ENCODE data around the gene LDHAL6A.
A peak's percentile ranks its signal among the peaks of the same experiment; 100 is the strongest.
"Not testable (repeated sequence)": the region's sequence is repeated elsewhere in the genome, so short reads cannot be mapped to it uniquely, and the experiment has no call there.

The LDHAL6A gene

GRCh38 chr11:18455686-18456372 is at the start of gene LDHAL6A:
TSS of gene LDHAL6A (plus strand) at chr11:18455856. CDS start at chr11:18456681, 825 bp downstream.
- DNase-seq = no peak

- DNase-seq = not testable (repeated sequence)
Observed at GRCh38 chr11:18407400-18407799, 48.3 kb upstream of the LDHAL6A start.

- DNase-seq = peak; percentile 28
Observed at GRCh38 chr11:18408558-18409291, 46.9 kb upstream of the LDHAL6A start.

- no peak for DNase-seq
Observed at GRCh38 chr11:18416459-18416858, 39.2 kb upstream of the LDHAL6A start.

- no peak for DNase-seq
Observed at GRCh38 chr11:18419040-18419439, 36.6 kb upstream of the LDHAL6A start.

GRCh38 chr11:18420067-18420466 is 35.6 kb upstream of the LDHAL6A start:
- no peak for DNase-seq

- DNase-seq = no peak
Observed at GRCh38 chr11:18427240-18427639, 28.4 kb upstream of the LDHAL6A start.

GRCh38 chr11:18429332-18429731 is 26.3 kb upstream of the LDHAL6A start:
- DNase-seq = no peak

- DNase-seq = no peak
Observed at GRCh38 chr11:18438691-18439090, 17.0 kb upstream of the LDHAL6A start.

- DNase-seq = no peak
Observed at GRCh38 chr11:18449251-18449650, 6.4 kb upstream of the LDHAL6A start.

GRCh38 chr11:18452927-18453326 is 2.7 kb upstream of the LDHAL6A start:
- no peak for DNase-seq

- DNase-seq = no peak
Observed at GRCh38 chr11:18457450-18457849, 1.8 kb downstream of the LDHAL6A start.

- DNase-seq = no peak
Observed at GRCh38 chr11:18459634-18460033, 4.0 kb downstream of the LDHAL6A start.

GRCh38 chr11:18461909-18462308 is 6.3 kb downstream of the LDHAL6A start:
- DNase-seq = no peak

GRCh38 chr11:18463439-18463838 is 7.8 kb downstream of the LDHAL6A start:
- no peak for DNase-seq

- no peak for DNase-seq
Observed at GRCh38 chr11:18466402-18466801, 10.7 kb downstream of the LDHAL6A start.

GRCh38 chr11:18468059-18468458 is 12.4 kb downstream of the LDHAL6A start:
- DNase-seq = peak; percentile 40

- peak; percentile 61 for DNase-seq
Observed at GRCh38 chr11:18468961-18469360, 13.3 kb downstream of the LDHAL6A start.

- DNase-seq = peak; percentile 75
Observed at GRCh38 chr11:18471995-18472394, 16.3 kb downstream of the LDHAL6A start.

- DNase-seq = no peak
Observed at GRCh38 chr11:18472587-18472986, 16.9 kb downstream of the LDHAL6A start.

GRCh38 chr11:18479063-18479462 is 23.4 kb downstream of the LDHAL6A start:
- DNase-seq = no peak

- DNase-seq = no peak
Observed at GRCh38 chr11:18485913-18486528, 30.4 kb downstream of the LDHAL6A start.

- DNase-seq = no peak
Observed at GRCh38 chr11:18490319-18490718, 34.7 kb downstream of the LDHAL6A start.

Data from activated CD4-positive, alpha-beta T cell treated with anti-CD3 and anti-CD28 coated beads, Interleukin-2, Interleukin-6, amounts not matched to agents 100 ng/mL and 50 ng/mL, durations not matched to agents 16 hours and 8 hours (primary cell).